Sigmoid colon (tissue), 4 donors: ENCODE results near the gene TNIP3.
"Not testable (repeated sequence)": the region's sequence is repeated elsewhere in the genome, so short reads cannot be mapped to it uniquely, and the experiment has no call there.

Experiments
- POLR2AphosphoS5 ChIP-seq, 4 donors: sonication (generic); formaldehyde crosslinking; IDR thresholded peaks; one replicate each; pipeline ENCODE4 v1.6.1; 2017; ENCODE audit warnings: antibody characterized with exemption in 4 of 4
- TF ChIP-seq, protein P1 (sequence below), 4 experiments: fragments of 450-650 bp in 3 of 4; fragments of 200-600 bp in 1 of 4; IDR thresholded peaks; one replicate each; pipeline ENCODE4 v1.5.1; 2016 to 2019; ENCODE audit warnings: antibody characterized with exemption in 4 of 4, mild to moderate bottlenecking in 3 of 4, moderate library complexity in 2 of 4

DNA sequence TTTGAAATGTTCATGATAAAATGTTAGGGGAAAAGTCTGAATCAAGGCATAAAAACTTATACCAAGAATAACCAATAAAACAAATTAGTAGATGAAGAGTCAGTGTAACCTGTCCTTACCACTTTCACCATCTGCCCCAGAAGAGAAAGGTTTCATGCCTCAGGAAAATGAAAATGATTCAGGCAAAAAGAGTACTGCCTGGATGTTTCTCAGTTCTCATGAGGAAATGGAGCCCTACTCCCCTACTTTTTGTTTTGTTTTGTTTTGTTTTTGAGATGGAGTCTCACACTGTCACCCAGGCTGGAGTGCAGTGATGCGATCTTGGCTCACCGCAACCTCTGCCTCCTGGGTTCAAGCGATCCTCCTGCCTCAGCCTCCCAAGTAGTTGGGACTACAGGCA, 7.4 kb upstream of the TNIP3 start:
- TF ChIP-seq, protein P1, sequence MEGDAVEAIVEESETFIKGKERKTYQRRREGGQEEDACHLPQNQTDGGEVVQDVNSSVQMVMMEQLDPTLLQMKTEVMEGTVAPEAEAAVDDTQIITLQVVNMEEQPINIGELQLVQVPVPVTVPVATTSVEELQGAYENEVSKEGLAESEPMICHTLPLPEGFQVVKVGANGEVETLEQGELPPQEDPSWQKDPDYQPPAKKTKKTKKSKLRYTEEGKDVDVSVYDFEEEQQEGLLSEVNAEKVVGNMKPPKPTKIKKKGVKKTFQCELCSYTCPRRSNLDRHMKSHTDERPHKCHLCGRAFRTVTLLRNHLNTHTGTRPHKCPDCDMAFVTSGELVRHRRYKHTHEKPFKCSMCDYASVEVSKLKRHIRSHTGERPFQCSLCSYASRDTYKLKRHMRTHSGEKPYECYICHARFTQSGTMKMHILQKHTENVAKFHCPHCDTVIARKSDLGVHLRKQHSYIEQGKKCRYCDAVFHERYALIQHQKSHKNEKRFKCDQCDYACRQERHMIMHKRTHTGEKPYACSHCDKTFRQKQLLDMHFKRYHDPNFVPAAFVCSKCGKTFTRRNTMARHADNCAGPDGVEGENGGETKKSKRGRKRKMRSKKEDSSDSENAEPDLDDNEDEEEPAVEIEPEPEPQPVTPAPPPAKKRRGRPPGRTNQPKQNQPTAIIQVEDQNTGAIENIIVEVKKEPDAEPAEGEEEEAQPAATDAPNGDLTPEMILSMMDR (IDR thresholded peaks at IDR 0.05) = not testable (repeated sequence)
- not testable (repeated sequence) for TF ChIP-seq POLR2AphosphoS5 (IDR thresholded peaks at IDR 0.05)
